GM18907 (cell line): ENCODE measurements around the gene GABBR2.

Experiments used
- ATAC-seq: cut with Tn5 transposase; IDR thresholded peaks from one replicate; pipeline ENCODE4 v1.9.1; 2021; ENCODE audit warnings: mild to moderate bottlenecking, moderate library complexity; ENCODE audit not compliant: unreplicated experiment

The GABBR2 gene

GRCh38 chr9:98572054-98572627 lies 136.6 kb downstream of the GABBR2 start:
- ATAC-seq = no peak

DNA sequence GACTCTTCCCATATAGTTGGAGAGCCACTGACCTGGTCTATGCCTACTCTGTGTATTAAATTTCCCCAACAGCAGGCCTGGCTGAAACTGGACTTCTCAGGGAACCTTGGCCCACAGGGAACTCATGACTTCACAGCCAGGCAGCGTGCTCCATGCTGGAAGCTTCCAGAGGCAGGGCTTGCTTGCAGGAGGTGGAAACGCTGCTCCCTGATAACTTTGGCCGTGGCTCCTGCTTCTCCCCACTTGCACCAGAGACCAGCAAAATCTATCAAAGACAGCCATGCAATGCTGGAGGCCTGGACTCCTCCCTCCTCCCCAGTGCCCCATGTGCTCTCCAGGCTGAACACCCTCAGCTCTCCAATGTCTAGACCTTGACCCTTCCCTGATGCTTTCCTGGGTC lies 137.1 kb downstream of the GABBR2 start:
- no peak for ATAC-seq

GRCh38 chr9:98570663-98571440 lies 137.9 kb downstream of the GABBR2 start:
- ATAC-seq = no peak

GRCh38 chr9:98570055-98570454 lies 138.7 kb downstream of the GABBR2 start:
- no peak for ATAC-seq

DNA sequence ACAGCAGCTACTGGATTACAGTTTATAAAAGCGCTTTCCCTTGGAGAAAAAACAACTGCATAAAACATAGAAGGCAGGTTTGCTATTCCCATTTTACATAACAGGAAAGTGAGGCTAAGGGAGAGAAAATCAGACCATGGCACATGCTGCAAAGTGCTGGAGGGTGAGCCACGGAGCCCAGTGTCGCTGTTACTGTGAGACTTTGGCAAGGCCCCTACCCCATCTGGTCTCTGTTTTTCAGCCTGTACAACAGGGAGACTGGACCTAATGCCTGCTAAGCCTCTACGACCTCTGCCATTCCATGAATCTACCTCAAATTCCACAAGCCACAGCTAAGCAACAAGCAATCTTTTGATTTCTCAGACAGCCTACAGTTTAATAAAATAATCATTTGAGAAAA lies 139.2 kb downstream of the GABBR2 start:
- no peak for ATAC-seq

DNA sequence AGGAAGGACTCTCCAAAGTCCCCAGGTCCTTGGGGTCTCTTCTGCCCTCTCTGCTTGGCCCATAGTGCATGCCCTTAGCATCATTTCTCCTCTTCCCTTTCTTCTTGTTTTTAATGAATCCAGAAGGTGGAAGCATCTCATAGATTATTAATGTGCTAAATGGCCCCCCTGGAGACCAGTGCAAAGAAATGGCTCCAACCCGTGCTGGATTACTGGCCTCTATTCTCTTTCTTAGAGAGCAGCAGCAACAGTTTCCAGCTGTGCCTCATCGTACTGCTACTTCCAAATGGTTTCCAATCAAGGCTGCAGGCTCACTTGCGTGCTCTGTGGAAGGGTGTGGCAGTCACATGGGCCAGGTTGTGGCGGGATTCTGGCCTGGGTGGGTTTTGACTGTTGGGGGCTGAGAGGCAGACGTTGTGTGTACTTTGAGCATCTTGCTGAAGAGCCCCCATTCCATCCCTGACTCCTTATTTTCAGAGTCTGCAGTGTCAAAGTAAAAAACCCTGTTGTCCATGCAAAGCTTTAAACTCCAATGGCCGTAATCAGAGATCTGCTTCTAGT lies 139.7 kb downstream of the GABBR2 start:
- no peak for ATAC-seq

DNA sequence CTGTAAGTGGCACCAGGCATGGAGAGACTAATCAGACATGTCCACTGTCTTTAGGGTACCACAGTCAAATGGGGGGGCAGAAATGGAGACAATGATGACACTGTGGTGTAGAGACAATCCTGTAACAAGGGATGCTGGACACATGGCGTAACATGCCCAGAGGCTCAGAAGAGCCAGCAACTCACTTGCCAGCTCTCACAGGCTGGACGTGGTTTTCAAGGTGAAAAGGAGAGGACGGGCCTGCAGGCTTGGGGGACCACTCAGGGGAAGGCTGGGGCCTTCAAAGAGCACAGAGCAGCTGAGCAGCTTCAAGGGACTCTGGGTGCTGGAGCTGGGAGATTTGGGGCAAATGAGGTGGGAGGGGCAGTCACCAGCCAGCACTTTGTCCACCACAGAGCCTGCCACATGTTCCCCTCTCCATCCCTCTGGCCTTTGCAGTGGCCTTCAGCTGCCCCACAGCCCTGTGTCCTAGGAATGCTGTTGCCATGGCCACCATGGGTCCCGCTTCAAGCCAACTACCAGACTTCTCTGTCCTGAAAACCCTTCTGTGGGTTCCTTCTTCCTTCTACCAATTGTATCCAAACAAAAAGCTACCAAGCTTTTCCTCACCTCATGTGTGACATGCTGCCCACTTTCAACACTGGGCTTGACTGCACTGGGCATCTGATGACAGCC lies 140.4 kb downstream of the GABBR2 start:
- ATAC-seq = no peak

DNA sequence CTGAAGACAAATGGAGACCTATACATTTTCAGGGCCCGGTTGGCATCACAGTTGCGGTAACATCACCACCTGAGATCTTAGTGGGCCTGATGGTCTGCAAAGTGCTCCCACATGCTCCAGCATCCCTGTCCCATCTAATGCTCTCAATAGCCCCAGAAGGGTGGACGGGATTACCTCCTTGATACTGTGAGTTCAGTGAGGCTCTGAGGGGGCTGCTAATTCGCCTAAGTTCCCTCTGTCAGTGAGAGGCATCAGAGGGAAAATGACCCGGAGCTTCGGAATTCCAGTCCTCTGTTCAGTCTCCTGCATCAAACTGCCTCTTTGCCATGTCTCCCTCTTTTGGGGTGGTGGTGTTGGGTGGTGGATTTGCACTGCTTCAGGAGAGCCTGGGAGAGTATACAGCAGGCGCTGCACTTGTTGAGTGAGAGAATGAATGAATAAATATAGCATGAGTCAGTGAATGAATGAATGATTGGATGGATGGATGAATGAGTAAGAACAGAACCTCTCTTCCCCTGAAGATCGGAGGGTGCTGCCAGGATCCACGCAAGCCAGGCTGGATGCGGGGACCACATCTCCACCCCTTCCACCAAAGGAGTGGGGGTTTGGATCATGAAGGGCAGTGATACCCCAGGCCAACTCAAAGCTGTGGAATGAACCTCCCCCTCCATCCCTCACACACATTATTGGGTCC lies 141.0 kb downstream of the GABBR2 start:
- no peak for ATAC-seq

DNA sequence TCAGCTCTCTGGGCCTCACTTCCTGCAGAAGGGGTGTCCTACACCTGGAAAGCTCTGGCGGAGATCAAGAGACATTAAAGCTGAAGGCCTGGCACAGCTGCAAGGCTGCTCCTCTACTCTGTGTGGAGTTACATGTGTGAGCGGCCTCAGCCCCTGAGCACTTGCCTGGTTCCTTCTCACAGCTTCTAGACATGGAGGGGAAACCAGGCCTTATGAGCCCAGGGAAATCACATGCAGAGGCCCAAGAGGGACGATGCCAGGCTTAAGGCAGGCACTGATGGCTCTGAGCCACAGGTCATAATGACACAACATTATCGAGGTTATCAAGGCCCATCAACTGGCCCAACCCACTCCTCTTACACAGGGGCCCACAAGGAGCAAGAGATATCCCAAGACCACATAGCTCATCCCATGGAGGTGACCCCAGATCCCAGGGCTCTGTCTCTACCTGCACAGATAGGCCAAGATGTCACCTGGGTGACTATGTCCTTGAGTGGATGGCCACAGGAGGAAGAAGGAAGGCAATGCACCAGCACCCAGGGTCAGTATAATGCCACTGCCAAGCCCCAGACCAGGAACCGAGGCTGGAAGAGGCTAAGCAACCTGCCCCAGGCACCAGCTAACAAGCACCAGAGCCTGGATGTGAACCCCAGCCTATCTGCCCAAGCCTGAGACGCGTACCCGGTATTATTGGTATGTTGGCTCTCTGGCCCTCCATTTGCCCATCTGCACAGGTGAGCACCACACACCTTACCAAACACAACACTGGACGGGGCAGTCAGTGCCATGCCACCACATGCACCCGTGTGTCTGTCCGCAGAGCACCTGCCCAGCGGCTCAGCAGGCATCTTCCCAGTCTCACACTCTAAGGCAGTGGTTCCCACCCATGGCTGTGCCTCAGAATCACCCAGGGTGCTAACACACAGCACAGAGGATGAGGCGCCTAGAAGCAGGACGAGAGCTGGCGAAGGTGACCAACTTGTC lies 143.3 kb downstream of the GABBR2 start:
- ATAC-seq = no peak

- ATAC-seq = no peak
Observed at GRCh38 chr9:98564714-98565113, 144.0 kb downstream of the GABBR2 start.

DNA sequence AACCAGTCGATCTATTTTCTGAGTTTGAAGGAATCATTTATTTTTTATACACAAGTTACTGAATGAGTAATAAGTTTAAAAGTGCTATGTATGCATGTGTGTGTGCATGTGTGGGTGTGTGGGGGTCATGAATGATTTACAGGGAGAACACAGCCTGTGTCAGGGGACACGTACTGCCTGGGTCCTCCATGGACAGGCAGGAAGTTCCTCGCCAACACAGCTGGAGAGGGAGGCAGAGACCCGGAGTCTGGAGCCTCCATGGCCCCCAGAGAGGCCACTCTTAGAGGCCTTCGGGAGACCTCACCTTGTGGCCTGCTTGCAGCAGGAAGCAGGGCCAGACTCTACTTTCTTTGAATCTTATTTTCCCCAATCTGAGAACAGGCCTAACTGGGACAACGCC lies 144.7 kb downstream of the GABBR2 start:
- no peak for ATAC-seq

DNA sequence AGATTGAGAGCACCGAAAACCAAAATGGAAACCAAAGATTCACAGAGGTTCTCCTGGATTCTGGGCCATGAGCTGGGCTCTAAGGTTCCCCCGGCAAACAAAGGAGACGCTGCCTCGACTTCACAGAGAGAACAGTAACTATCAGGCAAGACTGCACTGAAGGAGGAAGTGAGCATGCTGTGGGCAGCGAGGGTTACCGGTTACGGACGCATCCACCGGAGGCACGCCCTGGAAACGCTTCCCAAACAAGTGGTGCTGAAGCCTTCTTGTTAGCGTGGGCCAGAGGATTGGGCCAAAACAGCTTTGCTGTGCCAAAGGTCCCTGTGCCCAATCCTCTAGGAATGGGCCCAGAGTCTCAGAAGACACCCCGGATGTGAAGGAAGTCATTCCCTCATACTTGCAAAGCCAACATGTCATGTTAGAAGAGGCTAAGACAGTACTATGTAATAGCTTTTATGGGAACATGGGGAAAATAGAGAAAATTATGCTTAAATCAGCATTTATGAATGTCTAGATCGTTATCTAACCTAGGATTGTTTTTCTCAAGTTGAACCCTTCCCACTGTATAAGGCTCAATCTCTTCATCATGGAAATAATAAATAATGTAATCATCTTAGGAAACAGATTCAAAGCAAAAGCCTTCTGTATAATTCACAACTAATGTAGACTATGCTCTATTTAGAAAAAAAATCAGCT lies 145.4 kb downstream of the GABBR2 start:
- ATAC-seq = no peak

GRCh38 chr9:98559561-98559960 lies 149.2 kb downstream of the GABBR2 start:
- no peak for ATAC-seq

DNA sequence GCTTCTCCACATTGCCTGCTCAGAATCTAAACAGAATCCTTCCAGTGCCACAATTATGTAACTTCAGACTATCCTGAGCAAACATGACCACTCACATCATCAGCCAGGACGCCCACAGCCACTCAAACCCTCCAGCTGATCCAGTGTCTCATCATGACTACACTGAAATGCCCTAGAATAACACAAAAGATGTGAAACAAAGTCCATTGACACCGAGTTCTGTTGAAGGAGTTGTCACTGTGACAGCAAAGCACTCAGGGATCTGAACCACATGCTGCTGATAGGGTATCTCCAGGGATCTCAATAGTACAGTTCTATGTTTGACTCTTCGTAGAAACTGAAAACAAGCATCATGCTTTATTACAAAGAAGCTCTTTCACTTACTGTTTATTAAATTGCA lies 150.2 kb downstream of the GABBR2 start:
- no peak for ATAC-seq

GRCh38 chr9:98556511-98556910 lies 152.2 kb downstream of the GABBR2 start:
- ATAC-seq = no peak

GRCh38 chr9:98555651-98556465 lies 152.9 kb downstream of the GABBR2 start:
- no peak for ATAC-seq

- no peak for ATAC-seq
Observed at GRCh38 chr9:98554752-98555151, 154.0 kb downstream of the GABBR2 start.

DNA sequence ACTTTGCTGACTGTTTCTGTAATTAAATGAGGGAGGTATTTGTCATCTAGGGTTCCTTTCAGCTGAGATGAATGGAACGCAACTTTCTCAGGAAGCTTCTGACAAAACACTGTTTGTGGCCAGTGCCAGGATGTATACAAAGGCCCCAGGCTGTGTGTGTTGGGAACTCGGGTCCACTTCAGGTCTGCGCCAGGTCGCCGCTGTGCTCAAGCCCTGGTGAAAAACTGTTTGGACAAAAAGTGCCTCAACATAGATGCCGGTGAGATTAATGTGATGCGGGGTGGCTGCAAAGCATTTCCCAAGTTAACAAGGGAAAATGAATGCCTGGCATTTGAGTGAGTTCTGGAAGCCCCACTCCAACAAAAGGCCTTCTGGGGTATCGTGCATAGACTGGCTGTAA lies 156.4 kb downstream of the GABBR2 start:
- no peak for ATAC-seq
